Aorta (tissue), 5 donors: ENCODE measurements around the gene NR2E1. TPM values are rescaled to one million over a fixed set of nuclear protein-coding genes. Genes with fewer than 3 reads are reported as not detected.
A peak's percentile ranks its signal among the peaks of the same experiment; 100 is the strongest.

Experiments used
- ATAC-seq: fragments of 200-7000 bp; cut with Tn5 transposase; one replicate; pipeline ENCODE4 v1.9.1; 2022; ENCODE audit warnings: moderate library complexity; ENCODE audit not compliant: low FRiP score
- DNase-seq, 2 donors: peaks; one replicate each; pipeline ENCODE4 v3.0.0-alpha.2; 2020
- H3K27ac ChIP-seq, 2 donors: one replicate each; pipeline ENCODE4 v1.5.1; 2013; ENCODE audit warnings: low read length in 2 of 2, mild to moderate bottlenecking in 2 of 2, moderate library complexity in 2 of 2, control low read depth in 1 of 2, inconsistent platforms in 1 of 2, low read depth in 1 of 2
- H3K27me3 ChIP-seq, 2 donors: one replicate each; pipeline ENCODE4 v1.6.1; 2013; ENCODE audit warnings: control low read depth in 1 of 2, low read length in 1 of 2, mild to moderate bottlenecking in 1 of 2, moderate library complexity in 1 of 2; ENCODE audit not compliant: insufficient read depth in 2 of 2, control insufficient read depth in 1 of 2
- H3K36me3 ChIP-seq, 2 donors: one replicate each; pipeline ENCODE4 v1.6.1; 2013; ENCODE audit warnings: control low read depth in 1 of 2, low read length in 1 of 2, mild to moderate bottlenecking in 1 of 2; ENCODE audit not compliant: insufficient read depth in 2 of 2, control insufficient read depth in 1 of 2
- H3K4me1 ChIP-seq, 2 donors: one replicate each; pipeline ENCODE4 v1.6.1; 2013; ENCODE audit warnings: low read length in 2 of 2, control low read depth in 1 of 2, mild to moderate bottlenecking in 1 of 2, moderate library complexity in 1 of 2; ENCODE audit not compliant: insufficient read depth in 2 of 2, control insufficient read depth in 1 of 2
- H3K4me3 ChIP-seq, 2 donors: one replicate each; pipeline ENCODE4 v1.5.1; 2013; ENCODE audit warnings: low read length in 2 of 2, control low read depth in 1 of 2, mild to moderate bottlenecking in 1 of 2
- H3K9me3 ChIP-seq: one replicate; pipeline ENCODE4 v1.6.1; 2013; ENCODE audit warnings: mild to moderate bottlenecking, low read length; ENCODE audit not compliant: control insufficient read depth
- WGBS, 2 donors: extraction: QIAGEN DNeasy Blood & Tissue Kit; methylation state at CpG; one replicate each; pipeline ENCODE4 v1.1.7; 2013; 5-methylcytosine and 5-hydroxymethylcytosine counted together
- intact Hi-C, 2 donors: fragments of 100-400 bp; cut with DNase I; formaldehyde crosslinking; loops; one replicate each; pipeline versions ENCODE4 v1.14.2 to v1.15.0; 2022
- polyA plus RNA-seq, 2 donors: library from polyadenylated mRNA; stranded (reverse); fragments of 200-250 nt; gene quantifications; one replicate each; pipeline ENCODE4 v1.2.3, GENCODE V29; 2013
- total RNA-seq, 2 donors: library from RNA; stranded (reverse); fragmentation: NEBNext Ultra II Directional; extraction: Animal tissue kit (Norgen Biotek cat#: 25700); gene quantifications; one replicate each; pipeline ENCODE4 v1.2.1, GENCODE V29; 2021
- donor health status: healthy with polysubstance abuse.
- donor health status: Bipolar disorder and iron deficiency.
- donor health status: DM: no; HTN: no; CAD: no.
- donor health status: DM: no; HTN: no; CAD: no.
- donor health status: DM: yes; HTN: yes; CAD: no.

Gene NR2E1
- total and polyA plus RNA-seq, 4 donors: not detected

DNA sequence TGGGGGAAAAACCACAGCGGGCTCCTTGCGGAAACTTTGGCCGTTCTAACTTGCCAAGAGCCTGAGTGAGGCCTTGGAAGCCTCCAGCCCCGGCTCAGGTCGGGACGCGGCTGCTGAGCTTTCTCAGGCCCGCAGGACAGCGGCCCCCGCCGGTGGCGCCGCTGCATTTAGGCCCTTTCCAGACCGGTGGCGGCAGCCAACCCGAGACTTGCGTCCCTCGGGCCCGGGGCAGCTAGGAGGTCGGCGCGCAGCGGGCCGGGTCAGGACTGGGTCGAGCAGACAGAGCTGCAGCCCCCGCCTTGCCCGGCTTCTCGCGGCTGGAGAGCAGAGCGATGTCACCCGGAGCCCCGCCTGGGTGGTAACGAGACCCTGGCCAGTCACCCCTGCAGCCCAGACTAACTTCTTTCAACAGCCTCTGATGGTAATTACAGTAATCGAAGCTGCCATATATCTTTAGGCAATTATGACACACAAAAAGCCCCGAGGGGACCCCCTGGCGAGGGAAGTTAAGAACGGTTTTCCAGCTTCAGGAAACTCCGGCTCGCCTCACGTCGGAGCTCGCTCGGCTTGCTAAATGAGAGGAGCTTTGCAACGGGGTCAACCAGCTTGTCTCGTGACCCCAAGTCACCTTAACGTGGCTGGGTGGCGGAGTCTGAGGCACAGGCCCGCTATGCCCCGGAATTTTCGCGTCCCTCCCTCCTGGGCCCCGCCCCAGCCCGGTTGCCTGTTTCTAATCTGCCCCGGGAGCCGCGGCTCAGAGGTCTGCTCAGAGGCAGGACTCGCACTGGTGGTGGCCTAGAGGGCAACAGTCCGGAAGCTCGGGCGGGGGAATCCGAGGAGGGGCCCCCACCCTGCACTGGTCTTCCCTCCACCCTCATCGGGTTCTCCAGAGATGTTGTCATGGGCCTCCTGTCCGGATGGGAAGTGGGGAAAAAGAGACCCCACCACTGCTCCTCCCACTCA lies 3.0 kb downstream of the NR2E1 start:
- Histone ChIP-seq H3K4me3 (peak overlapping the region in 1 of 2 donors; percentile 5), H3K27me3 (peaks cover 0 to 5% of the 10 kb centered on the region in 2 donors), H3K36me3 (no peaks in the 10 kb centered on the region), H3K9me3 (peaks cover 2% of the 10 kb centered on the region), H3K27ac (no peak overlapping the region), H3K4me1 (no peaks in the 10 kb centered on the region)
- DNase-seq: no peak
- peak; percentile 47 for ATAC-seq
- intact Hi-C loops: no loop called here
- 5 to 7% methylated on average over 62 to 63 of the region's 63 CpGs for WGBS, 2 donors

- no peaks in the 10 kb centered on the region for H3K36me3 ChIP-seq
- no peak overlapping the region for H3K27ac ChIP-seq
- WGBS, 2 donors: 11 to 12% methylated on average over 55 of the region's 55 CpGs
- DNase-seq (no peak), ATAC-seq (no peak)
- H3K9me3 ChIP-seq: peaks cover 2% of the 10 kb centered on the region
- intact Hi-C loops: no loop called here
- H3K4me1 ChIP-seq: no peaks in the 10 kb centered on the region
- no peak overlapping the region for H3K4me3 ChIP-seq
- H3K27me3 ChIP-seq: peaks cover 0 to 5% of the 10 kb centered on the region in 2 donors
Observed at GRCh38 chr6:108169464-108170331, 3.9 kb downstream of the NR2E1 start.

DNA sequence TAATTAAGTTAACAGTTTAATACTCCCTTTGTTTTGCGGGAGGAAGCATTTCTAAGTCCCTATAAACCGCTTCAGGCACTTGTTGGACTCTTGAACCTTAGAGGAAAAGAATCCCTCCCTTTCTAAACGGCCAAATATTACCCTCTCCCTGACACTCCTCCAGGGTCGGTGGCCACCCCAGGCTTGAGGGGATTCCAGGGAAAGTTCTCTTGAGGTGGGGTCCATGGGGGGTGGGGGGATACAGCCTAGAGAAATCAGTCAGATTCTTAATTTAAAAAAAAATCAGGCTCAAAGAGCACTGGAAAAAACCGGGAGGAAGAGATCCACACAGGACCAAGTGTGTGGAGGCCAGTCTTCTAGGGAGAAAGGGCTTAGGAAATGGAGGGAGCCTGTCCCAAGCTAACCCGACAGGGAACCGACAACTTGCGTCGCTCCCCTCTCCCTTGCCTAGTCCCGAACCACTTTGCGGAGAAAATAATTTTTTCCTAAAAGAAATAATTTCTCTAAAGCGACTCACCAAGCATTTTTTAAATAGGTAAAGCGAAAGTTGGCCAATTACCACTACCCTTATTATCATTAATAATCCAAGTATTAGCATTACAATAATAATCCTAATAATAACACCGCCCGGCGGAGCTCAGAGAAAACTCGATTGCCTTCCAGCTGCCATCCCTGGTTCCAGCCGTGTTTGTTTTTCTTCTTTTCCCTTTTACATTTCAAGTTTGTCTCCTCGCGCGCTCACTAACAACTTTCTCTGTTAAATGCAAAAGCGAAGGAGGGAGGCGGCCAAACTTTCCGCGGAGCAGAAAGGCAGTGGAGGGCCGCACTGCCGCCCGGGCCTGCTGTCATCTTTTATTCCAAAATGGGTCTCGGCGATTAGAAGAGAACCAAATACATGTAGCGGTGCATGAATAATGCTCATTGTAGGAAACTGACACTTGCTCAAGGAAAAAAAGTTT lies 4.8 kb downstream of the NR2E1 start:
- 29 to 31% methylated on average over 31 of the region's 31 CpGs for WGBS, 2 donors
- H3K4me1 ChIP-seq: no peaks in the 10 kb centered on the region
- intact Hi-C loops: no loop called here

DNA sequence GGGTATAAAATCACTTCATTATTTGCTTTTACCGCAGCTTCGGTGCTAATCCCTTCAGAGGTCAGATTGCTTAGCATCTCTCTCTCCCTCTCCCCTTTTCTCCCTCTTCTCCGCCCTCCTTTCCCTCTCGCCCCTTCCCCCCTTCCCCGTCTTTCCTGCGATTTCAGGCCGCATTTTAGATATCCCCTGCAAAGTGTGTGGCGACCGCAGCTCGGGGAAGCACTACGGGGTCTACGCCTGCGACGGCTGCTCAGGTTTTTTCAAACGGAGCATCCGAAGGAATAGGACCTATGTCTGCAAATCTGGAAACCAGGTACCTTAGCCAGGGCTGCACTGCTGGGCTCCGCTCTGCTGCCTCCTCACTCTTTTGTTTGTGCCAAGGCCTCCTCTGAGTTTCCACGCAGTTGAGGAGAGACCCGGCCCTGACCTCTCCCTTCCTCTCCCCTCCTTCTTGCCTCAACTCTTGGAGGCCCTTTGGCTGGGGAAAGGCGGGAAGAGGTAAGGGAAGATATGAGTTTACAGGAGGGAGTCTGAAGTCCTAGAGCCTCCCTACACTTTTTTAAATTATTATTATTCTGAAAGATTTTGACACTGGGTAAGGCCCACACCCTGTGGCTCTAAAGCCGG lies 5.6 kb downstream of the NR2E1 start:
- Histone ChIP-seq H3K4me3 (no peak overlapping the region), H3K9me3 (peaks cover 2% of the 10 kb centered on the region), H3K4me1 (no peaks in the 10 kb centered on the region), H3K36me3 (no peaks in the 10 kb centered on the region), H3K27ac (no peak overlapping the region), H3K27me3 (peaks cover 0 to 5% of the 10 kb centered on the region in 2 donors)
- intact Hi-C loops: no loop called here
- 50 to 55% methylated on average over 21 of the region's 21 CpGs for WGBS, 2 donors
- ATAC-seq (no peak), DNase-seq (no peak)

More for the DNA sequence above, 4.8 kb downstream of the NR2E1 start:
- ATAC-seq (no peak), DNase-seq (no peak)
- Histone ChIP-seq H3K4me3 (no peak overlapping the region), H3K27me3 (peaks cover 0 to 5% of the 10 kb centered on the region in 2 donors), H3K36me3 (no peaks in the 10 kb centered on the region), H3K27ac (no peak overlapping the region), H3K9me3 (peaks cover 2% of the 10 kb centered on the region)

DNA sequence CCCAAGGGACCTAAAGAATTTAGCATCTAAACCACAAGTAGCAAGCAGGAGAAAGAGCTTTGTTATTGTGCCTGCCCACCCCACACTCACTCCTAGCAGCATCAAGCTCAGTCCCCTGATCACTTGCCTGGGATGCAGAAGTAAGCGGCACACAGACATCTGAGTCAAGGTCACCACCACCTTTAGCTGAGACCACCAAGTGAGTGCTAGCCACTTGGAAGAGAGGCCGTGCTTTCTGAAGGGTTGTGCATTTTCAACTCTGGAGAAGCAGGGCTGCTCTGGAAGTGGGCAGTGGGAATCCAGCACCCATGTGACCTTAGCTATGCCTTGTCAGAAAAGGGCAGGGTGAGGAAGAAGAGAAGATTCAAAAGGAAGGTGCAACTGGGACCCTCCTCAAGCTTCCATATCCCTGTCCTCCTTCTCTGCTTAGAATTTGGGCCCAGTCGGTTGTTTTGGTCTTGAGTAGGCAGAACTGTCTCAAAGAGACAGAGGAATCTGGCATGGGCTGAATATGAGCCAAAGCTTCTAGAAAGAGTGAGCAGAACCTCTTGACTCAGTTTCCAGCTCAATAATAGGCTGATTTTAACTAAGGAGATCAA lies 6.2 kb downstream of the NR2E1 start:
- Histone ChIP-seq H3K4me1 (no peaks in the 10 kb centered on the region), H3K27ac (no peak overlapping the region), H3K9me3 (peaks cover 2% of the 10 kb centered on the region), H3K27me3 (peaks cover 0 to 5% of the 10 kb centered on the region in 2 donors), H3K36me3 (no peaks in the 10 kb centered on the region), H3K4me3 (no peak overlapping the region)
- no peak for DNase-seq
- no peak for ATAC-seq
- intact Hi-C loops: no loop called here
- WGBS, 2 donors: 51 to 65% methylated on average over 3 of the region's 3 CpGs

DNA sequence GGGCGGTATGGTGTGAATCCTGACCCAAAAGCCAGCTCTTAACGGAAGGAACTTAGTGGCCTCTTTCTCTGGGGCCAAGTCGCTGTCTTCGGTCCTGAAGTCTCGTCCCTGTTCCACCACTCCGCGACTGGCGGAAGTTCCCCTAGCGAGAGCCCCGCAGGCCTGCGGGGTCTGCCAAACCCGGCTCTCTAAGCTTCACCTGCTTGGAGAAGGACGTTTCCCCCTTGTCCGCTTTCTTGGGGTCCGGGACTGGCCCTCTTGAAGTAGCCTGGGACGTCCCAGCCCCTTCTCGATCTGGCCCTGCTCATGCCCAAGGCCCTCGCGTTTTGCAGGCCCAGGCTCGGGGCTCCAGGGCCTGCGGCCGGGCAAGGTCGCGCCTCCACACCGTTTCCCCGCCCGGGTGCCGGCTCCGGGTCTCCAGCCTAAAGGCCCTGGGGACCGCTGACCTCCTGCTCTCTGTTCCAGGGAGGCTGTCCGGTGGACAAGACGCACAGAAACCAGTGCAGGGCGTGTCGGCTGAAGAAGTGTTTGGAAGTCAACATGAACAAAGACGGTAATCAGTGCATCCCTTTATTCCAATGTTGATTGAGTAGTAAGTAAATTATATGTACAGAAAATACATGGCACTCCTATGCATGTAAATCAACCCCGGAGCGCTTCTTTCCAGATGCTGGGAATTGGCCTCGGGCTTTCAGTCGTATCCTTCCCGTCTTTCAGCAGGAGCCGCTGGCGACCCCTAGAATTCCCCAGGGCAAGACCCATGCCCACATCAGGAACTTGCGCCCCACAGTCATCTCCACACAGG lies 8.8 kb downstream of the NR2E1 start:
- Histone ChIP-seq H3K4me1 (no peaks in the 10 kb centered on the region), H3K27me3 (peaks cover 0 to 5% of the 10 kb centered on the region in 2 donors), H3K36me3 (no peaks in the 10 kb centered on the region), H3K9me3 (peaks cover 2% of the 10 kb centered on the region), H3K27ac (no peak overlapping the region), H3K4me3 (no peak overlapping the region)
- intact Hi-C loops: no loop called here
- 8 to 11% methylated on average over 43 of the region's 43 CpGs for WGBS, 2 donors
- ATAC-seq: no peak
- peak in 1 of 2 donors; percentile 71 for DNase-seq

- ATAC-seq (no peak), DNase-seq (no peak)
- Histone ChIP-seq H3K4me1 (no peaks in the 10 kb centered on the region), H3K36me3 (no peaks in the 10 kb centered on the region), H3K9me3 (peaks cover 2% of the 10 kb centered on the region), H3K27ac (no peak overlapping the region), H3K27me3 (peaks cover 0 to 3% of the 10 kb centered on the region in 2 donors), H3K4me3 (no peak overlapping the region)
- intact Hi-C loops: no loop called here
- WGBS, 2 donors: 6 to 10% methylated on average over 22 of the region's 22 CpGs
Observed at GRCh38 chr6:108175176-108175591, 9.4 kb downstream of the NR2E1 start.
